ENCODE results near the gene ZNF771.

- TF ChIP-seq CTCF (IDR thresholded peaks at IDR 0.05) (no peak), POLR2A (IDR thresholded peaks at IDR 0.05) (no peak)
Observed at GRCh38 chr16:30381291-30382041, 25.9 kb upstream of the ZNF771 start.
